Transverse colon (tissue), 4 donors: ENCODE results near the gene RESF1.

Source experiments
- POLR2A ChIP-seq: fragments of 450-650 bp; IDR thresholded peaks from one replicate; pipeline ENCODE4 v1.6.1; 2016; ENCODE audit warnings: antibody characterized with exemption, mild to moderate bottlenecking, moderate library complexity
- POLR2AphosphoS5 ChIP-seq, 3 donors: sonication (generic); formaldehyde crosslinking; IDR thresholded peaks; one replicate each; pipeline ENCODE4 v1.6.1; 2016; ENCODE audit warnings: antibody characterized with exemption in 3 of 3
- TF ChIP-seq, protein P1 (sequence below), 5 experiments: fragments of 200-600 bp in 3 of 5; fragments of 450-650 bp in 2 of 5; sonication (generic) in 3 of 5; IDR thresholded peaks; 1 replicate in 2 of 5; 2 replicates in 3 of 5; pipeline ENCODE4 v1.5.1; 2016 to 2017; ENCODE audit warnings: antibody characterized with exemption in 5 of 5, inconsistent platforms in 3 of 5, mild to moderate bottlenecking in 2 of 5, moderate library complexity in 1 of 5

DNA sequence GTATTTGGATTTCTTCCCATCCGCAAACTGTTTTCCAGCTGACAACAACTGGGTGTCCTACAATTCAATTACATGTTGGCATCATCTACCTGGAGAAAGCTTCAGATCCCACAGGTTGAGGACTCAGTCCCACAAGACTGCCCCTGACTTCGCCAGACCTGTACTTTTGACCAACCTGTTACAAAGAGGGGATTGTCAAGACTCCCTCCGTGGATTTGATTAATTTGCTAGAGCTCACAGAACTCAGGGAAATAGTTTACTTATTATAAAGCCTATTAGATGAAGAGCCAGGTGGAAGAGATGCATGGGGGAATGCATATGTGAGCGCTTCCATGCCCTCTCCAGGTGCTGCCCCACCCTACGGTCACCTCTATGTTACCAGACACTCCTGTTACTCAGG lies 14.6 kb downstream of the RESF1 start:
- TF ChIP-seq, protein P1, sequence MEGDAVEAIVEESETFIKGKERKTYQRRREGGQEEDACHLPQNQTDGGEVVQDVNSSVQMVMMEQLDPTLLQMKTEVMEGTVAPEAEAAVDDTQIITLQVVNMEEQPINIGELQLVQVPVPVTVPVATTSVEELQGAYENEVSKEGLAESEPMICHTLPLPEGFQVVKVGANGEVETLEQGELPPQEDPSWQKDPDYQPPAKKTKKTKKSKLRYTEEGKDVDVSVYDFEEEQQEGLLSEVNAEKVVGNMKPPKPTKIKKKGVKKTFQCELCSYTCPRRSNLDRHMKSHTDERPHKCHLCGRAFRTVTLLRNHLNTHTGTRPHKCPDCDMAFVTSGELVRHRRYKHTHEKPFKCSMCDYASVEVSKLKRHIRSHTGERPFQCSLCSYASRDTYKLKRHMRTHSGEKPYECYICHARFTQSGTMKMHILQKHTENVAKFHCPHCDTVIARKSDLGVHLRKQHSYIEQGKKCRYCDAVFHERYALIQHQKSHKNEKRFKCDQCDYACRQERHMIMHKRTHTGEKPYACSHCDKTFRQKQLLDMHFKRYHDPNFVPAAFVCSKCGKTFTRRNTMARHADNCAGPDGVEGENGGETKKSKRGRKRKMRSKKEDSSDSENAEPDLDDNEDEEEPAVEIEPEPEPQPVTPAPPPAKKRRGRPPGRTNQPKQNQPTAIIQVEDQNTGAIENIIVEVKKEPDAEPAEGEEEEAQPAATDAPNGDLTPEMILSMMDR (IDR thresholded peaks at IDR 0.05): no peak
- TF ChIP-seq POLR2AphosphoS5 (IDR thresholded peaks at IDR 0.05) (no peak), POLR2A (no peak)
